Epithelial cell of esophagus (primary cell): ENCODE results near the gene TNNT3.

Experiments
- DNase-seq: peaks from one replicate; pipeline ENCODE4 v3.0.0; 2010; ENCODE audit warnings: low read depth
- H3K4me3 ChIP-seq: 2 replicates; pipeline ENCODE4 v1.5.1; 2011; ENCODE audit warnings: mild to moderate bottlenecking, low read length, control low read depth
- TF ChIP-seq, protein P1 (sequence below): IDR thresholded peaks from 2 replicates; pipeline ENCODE4 v1.5.1; 2011; ENCODE audit warnings: low read depth, mild to moderate bottlenecking, low read length, control low read depth, inconsistent platforms; ENCODE audit not compliant: insufficient read depth; ENCODE audit errors: missing control alignments

TNNT3 gene

DNA sequence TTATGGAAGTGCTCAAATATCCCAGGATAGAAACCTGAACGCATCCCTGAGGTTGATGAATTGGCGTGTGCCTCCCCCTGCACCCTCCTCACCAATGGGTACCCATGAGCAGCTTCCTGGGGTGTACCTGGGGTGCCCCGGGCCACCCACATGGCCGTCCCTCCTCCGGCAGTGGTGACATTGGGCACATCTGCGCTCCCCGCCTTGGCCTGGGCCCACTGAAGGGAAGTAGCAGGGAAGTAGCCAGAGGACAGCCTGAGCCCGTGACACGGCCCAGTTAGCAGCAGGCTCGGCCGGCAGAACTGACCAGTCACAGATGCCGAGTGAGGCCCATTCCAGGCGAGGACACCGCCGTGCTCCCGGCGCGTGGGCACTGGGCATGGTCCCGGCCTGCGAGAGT is 44.4 kb downstream of the TNNT3 start:
- no peak for DNase-seq
- TF ChIP-seq, protein P1, sequence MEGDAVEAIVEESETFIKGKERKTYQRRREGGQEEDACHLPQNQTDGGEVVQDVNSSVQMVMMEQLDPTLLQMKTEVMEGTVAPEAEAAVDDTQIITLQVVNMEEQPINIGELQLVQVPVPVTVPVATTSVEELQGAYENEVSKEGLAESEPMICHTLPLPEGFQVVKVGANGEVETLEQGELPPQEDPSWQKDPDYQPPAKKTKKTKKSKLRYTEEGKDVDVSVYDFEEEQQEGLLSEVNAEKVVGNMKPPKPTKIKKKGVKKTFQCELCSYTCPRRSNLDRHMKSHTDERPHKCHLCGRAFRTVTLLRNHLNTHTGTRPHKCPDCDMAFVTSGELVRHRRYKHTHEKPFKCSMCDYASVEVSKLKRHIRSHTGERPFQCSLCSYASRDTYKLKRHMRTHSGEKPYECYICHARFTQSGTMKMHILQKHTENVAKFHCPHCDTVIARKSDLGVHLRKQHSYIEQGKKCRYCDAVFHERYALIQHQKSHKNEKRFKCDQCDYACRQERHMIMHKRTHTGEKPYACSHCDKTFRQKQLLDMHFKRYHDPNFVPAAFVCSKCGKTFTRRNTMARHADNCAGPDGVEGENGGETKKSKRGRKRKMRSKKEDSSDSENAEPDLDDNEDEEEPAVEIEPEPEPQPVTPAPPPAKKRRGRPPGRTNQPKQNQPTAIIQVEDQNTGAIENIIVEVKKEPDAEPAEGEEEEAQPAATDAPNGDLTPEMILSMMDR = no peak

DNA sequence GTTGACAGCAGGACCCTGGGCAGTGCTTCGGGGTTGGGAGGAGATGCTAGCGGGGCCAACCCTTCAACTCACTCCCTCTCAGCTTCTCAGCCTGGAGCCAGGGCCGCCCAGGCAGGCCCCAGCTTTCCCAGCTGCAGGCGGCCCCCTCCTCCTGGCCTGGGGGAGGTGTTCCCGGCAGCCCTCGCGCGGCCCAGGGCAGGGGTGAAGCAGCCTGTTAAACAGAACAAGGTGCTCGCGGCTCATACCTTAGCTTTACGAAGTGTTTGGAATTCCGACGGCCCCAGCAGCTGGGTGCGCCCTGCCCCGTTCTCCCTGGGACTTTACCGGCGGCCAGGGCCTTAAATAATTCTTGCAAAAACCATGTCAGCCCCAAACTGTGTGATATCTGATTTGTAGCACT is 44.8 kb downstream of the TNNT3 start:
- DNase-seq = no peak
- TF ChIP-seq, protein P1 = no peak
- no peak overlapping the region for H3K4me3 ChIP-seq

More for the DNA sequence above, 44.4 kb downstream of the TNNT3 start:
- no peak overlapping the region for H3K4me3 ChIP-seq

DNA sequence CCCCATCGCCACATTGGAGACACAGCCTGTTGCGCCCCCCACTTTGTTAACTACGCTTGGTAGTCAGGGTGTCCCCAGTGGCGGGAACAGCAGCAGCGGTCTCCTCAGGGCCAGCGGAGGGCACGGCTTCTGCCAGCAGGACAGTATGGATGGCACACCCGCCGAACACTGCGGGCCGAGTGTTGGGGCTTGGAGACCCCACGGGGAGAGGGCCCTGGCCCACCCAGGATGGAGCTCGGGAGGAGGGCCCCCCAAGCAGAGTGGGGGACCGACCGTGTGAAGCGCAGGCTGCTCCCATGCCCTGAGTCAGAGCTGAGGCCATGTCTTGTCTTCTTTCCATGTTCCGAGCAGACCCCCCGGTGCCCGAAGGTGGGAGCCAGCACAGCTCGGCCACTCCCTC is 45.5 kb downstream of the TNNT3 start:
- H3K4me3 ChIP-seq = no peak overlapping the region
- no peak for DNase-seq
- TF ChIP-seq, protein P1 = no peak

DNA sequence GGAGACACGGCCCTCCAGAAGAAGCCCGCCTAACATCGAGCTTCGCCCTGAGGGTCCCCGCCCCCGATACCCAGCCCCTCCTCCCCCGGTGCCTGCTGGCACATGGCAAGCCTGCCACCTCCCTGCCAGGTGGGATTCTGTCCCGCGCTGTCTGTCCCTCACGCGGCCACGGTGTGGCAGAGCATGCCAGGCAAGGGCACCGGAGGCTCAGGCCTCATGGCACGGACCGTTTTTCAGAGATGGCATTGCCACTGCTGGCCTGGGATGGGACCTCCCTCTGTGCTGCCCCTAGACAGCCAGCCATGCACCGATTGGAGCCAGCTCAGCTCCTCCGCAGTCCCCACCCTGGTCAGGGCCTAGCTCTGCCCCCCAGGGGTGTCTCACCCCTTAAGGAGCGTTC is 47.0 kb downstream of the TNNT3 start:
- H3K4me3 ChIP-seq = no peak overlapping the region
- DNase-seq = no peak
- TF ChIP-seq, protein P1 = no peak

DNA sequence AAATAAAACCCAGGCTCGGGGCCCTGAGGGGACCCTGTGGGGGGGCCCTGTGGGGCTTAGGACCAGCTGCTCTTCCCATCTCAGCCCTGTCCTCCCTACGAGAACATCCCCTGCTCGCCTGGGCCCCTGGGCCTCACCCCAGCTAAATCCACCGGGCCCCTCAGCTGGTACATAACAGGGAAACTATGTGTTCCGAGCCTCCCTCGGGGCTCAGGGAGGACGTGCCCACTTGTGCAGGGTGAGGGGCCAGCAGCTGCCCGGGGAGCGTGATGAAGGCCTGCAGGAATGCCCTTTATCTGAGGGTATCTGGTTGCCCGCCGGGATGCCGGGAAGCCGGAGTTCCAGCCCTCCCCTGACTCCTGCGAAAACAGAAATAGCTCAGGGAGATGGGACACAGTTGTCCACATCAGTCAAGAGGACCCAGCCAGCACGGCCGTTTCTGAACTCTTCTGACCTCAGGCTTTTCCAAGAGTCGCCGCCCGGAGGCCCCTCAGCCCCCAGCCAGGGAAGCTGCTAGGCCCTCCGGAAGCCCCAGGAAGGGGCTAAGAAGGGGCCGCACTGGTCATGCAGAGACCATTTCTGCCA is 48.2 kb downstream of the TNNT3 start:
- H3K4me3 ChIP-seq = no peak overlapping the region
- TF ChIP-seq, protein P1 = no peak
- DNase-seq = no peak

DNA sequence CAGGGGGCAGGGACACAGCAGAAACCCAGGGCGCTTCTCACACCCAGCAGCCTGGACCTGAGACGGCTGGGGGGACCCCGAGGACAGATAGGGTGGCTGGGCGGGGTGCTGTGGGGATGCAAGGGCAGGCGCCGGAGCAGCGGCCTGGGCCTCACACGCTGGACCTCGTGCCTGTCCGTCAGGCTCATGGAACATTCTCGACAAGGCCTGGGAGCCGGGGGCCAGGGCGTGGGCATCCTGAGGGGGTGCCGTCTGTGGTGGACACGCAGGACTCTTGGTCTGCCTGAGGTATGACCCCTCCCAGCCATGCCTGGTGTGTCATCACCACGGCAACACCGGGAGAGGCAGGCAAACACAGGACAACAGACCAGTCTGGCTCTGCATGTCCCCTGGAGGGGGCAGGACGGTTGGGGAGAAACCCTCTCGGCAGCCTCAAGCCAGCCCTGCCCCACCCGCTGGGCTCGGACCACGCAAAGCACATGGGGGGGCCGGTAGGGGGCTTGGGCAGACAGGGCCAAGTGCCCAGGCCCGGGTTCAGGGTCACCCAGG is 49.0 kb downstream of the TNNT3 start:
- TF ChIP-seq, protein P1 = no peak
- no peak overlapping the region for H3K4me3 ChIP-seq
- DNase-seq = no peak

DNA sequence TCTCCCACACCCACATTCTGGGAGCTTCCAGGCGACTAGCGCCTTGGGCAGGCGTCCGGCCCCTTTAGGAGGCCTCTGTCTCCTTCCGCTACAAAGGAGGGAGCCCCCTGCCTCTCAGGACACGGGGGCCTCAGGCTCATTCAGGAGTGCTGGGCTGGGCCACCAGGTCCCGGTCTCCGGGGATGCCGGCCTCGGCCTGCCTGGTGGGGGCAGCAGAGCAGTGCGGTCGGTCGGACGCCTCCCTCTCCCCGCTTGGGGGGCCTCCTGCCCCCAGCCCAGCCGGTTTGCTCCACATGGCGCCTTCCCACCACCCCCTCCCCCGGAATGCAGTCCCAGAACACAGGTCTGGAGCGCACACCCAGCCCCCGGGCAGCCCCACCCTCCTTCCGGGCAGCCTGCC is 49.5 kb downstream of the TNNT3 start:
- TF ChIP-seq, protein P1 = no peak
- DNase-seq = no peak
- H3K4me3 ChIP-seq = no peak overlapping the region
